H1 (cell line): ENCODE measurements around the gene FIGNL1. TPM values are rescaled to one million over a fixed set of nuclear protein-coding genes. Genes with fewer than 3 reads are reported as not detected.

Experiments used
- CTCF ChIA-PET: fragments of 300-600 bp; sonication (Branson Sonifier 250); formaldehyde crosslinking; loops from one replicate; lab custom pipeline; 2021; ENCODE audit not compliant: partially characterized antibody; lab: Charles Lee
- POLR2A ChIA-PET: fragments of 300-600 bp; sonication (Branson Sonifier 250); formaldehyde crosslinking; loops from one replicate; lab custom pipeline; 2021; ENCODE audit warnings: inconsistent platforms; ENCODE audit not compliant: partially characterized antibody; lab: Charles Lee
- DNase-seq, 2 experiments: peaks; one replicate each; pipeline versions ENCODE4 v3.0.0 to v3.0.0-alpha.2; 2010 to 2022; ENCODE audit warnings: low spot score in 2 of 2, low read depth in 1 of 2, mixed read lengths in 1 of 2
- FAIRE-seq: peaks from 2 replicates; lab custom pipeline; 2011; peaks lifted over from hg19 to GRCh38; lab: Jason Lieb, UNC
- H2AFZ ChIP-seq: 2 replicates; pipeline ENCODE4 v1.8.1; 2012; ENCODE audit warnings: low read length, inconsistent platforms
- H2AK5ac ChIP-seq: 2 replicates; pipeline ENCODE4 v1.6.1; 2013; ENCODE audit warnings: low read depth, low read length
- H2BK120ac ChIP-seq: replicated peaks from 2 replicates; pipeline ENCODE3; 2013; ENCODE audit warnings: low read depth, low read length, inconsistent platforms
- H2BK12ac ChIP-seq: 2 replicates; pipeline ENCODE4 v1.6.1; 2013; ENCODE audit warnings: low read depth, low read length
- H2BK15ac ChIP-seq: 2 replicates; pipeline ENCODE4 v1.6.1; 2013; ENCODE audit warnings: low read length
- H2BK20ac ChIP-seq: 2 replicates; pipeline ENCODE4 v1.6.1; 2013; ENCODE audit warnings: low read length
- H2BK5ac ChIP-seq: 2 replicates; pipeline ENCODE4 v1.6.1; 2013; ENCODE audit warnings: low read depth, low read length
- H3K14ac ChIP-seq: 2 replicates; pipeline ENCODE4 v1.6.1; 2013; ENCODE audit warnings: inconsistent platforms; ENCODE audit not compliant: insufficient read length
- H3K18ac ChIP-seq: 2 replicates; pipeline ENCODE4 v1.6.1; 2013; ENCODE audit warnings: low read length; ENCODE audit errors: extremely low read depth
- H3K23ac ChIP-seq: 2 replicates; pipeline ENCODE4 v1.6.1; 2013; ENCODE audit warnings: inconsistent platforms; ENCODE audit not compliant: insufficient read length
- H3K23me2 ChIP-seq: 2 replicates; pipeline ENCODE4 v1.6.1; 2013; ENCODE audit warnings: low read depth, low read length
- H3K27ac ChIP-seq: 2 replicates; pipeline ENCODE4 v1.6.1; 2011; ENCODE audit warnings: low read depth, low read length, inconsistent platforms
- H3K27me3 ChIP-seq, 4 experiments: replicated peaks in 1 of 4; 1 replicate in 1 of 4; 2 replicates in 3 of 4; pipeline versions ENCODE4 v1.6.1 to v1.8.1; 2011 to 2013; ENCODE audit warnings: low read length in 3 of 4, mild to moderate bottlenecking in 3 of 4, inconsistent platforms in 2 of 4, mixed read lengths in 2 of 4, moderate library complexity in 1 of 4; ENCODE audit not compliant: control insufficient read depth in 3 of 4, insufficient read depth in 3 of 4; ENCODE audit errors: extremely low read depth in 1 of 4
- H3K36me3 ChIP-seq, 4 experiments: 2 replicates each; pipeline versions ENCODE4 v1.6.1 to v1.8.1; 2011 to 2013; ENCODE audit warnings: mild to moderate bottlenecking in 4 of 4, low read length in 3 of 4, moderate library complexity in 2 of 4, control low read depth in 1 of 4, inconsistent platforms in 1 of 4; ENCODE audit not compliant: insufficient read depth in 4 of 4, control insufficient read depth in 2 of 4
- H3K4ac ChIP-seq: replicated peaks from 2 replicates; pipeline ENCODE3; 2013; ENCODE audit warnings: low read length, low read depth, mixed read lengths, inconsistent platforms; ENCODE audit not compliant: insufficient read length
- H3K4me1 ChIP-seq, 4 experiments: replicated peaks in 1 of 4; 1 replicate in 1 of 4; 2 replicates in 3 of 4; pipeline versions ENCODE4 v1.6.1 to v1.8.1; 2011 to 2013; ENCODE audit warnings: low read length in 3 of 4, inconsistent platforms in 2 of 4, mixed read lengths in 1 of 4; ENCODE audit not compliant: insufficient read depth in 4 of 4, control insufficient read depth in 3 of 4
- H3K4me2 ChIP-seq, 2 experiments: 2 replicates each; pipeline versions ENCODE4 v1.6.1 to v1.8.1; 2011 to 2013; ENCODE audit warnings: low read depth in 2 of 2, low read length in 2 of 2, control low read depth in 1 of 2, inconsistent platforms in 1 of 2, mild to moderate bottlenecking in 1 of 2; ENCODE audit not compliant: insufficient read depth in 1 of 2
- H3K4me3 ChIP-seq, 4 experiments: fragments of 200-600, 300-600 bp in 1 of 4; sonication (generic), shearing (Covaris generic), sonication (Bioruptor Twin) in 1 of 4; 2 replicates each; pipeline versions ENCODE4 v1.5.1 to v1.8.1; 2011 to 2016; ENCODE audit warnings: low read length in 4 of 4, low read depth in 3 of 4, control low read depth in 2 of 4, inconsistent platforms in 2 of 4, mild to moderate bottlenecking in 2 of 4, mixed read lengths in 1 of 4, moderate library complexity in 1 of 4; ENCODE audit not compliant: insufficient read depth in 2 of 4; ENCODE audit errors: extremely low read depth in 1 of 4
- H3K56ac ChIP-seq: replicated peaks from 2 replicates; pipeline ENCODE3; 2013; ENCODE audit warnings: low read depth, mild to moderate bottlenecking, mixed read lengths, low read length, inconsistent platforms; ENCODE audit not compliant: insufficient read length
- H3K79me1 ChIP-seq: 2 replicates; pipeline ENCODE4 v1.6.1; 2013; ENCODE audit warnings: low read depth, low read length, control low read depth
- H3K79me2 ChIP-seq, 2 experiments: 2 replicates each; pipeline versions ENCODE4 v1.6.1 to v1.8.1; 2012 to 2013; ENCODE audit warnings: low read length in 2 of 2, mild to moderate bottlenecking in 2 of 2, inconsistent platforms in 1 of 2; ENCODE audit not compliant: insufficient read depth in 2 of 2, control insufficient read depth in 1 of 2
- H3K9ac ChIP-seq, 4 experiments: replicated peaks in 1 of 4; 1 replicate in 1 of 4; 2 replicates in 3 of 4; pipeline versions ENCODE4 v1.6.1 to v1.8.1; 2011 to 2013; ENCODE audit warnings: low read depth in 3 of 4, low read length in 3 of 4, control low read depth in 2 of 4, mild to moderate bottlenecking in 2 of 4, moderate library complexity in 2 of 4, inconsistent platforms in 1 of 4; ENCODE audit errors: extremely low read depth in 1 of 4
- H3K9me3 ChIP-seq, 2 experiments: 2 replicates each; pipeline versions ENCODE4 v1.6.1 to v1.8.1; 2012 to 2013; ENCODE audit warnings: mild to moderate bottlenecking in 2 of 2, moderate library complexity in 2 of 2, control low read depth in 1 of 2, inconsistent platforms in 1 of 2, low read depth in 1 of 2, low read length in 1 of 2, mixed read lengths in 1 of 2; ENCODE audit not compliant: insufficient read depth in 2 of 2
- H4K20me1 ChIP-seq, 2 experiments: replicated peaks in 1 of 2; 2 replicates each; pipeline versions ENCODE3 to v1.8.1; 2011 to 2013; ENCODE audit warnings: inconsistent platforms in 2 of 2, low read length in 2 of 2, mild to moderate bottlenecking in 1 of 2; ENCODE audit not compliant: insufficient read depth in 2 of 2, control insufficient read depth in 1 of 2
- H4K5ac ChIP-seq: 2 replicates; pipeline ENCODE4 v1.6.1; 2013; ENCODE audit warnings: low read length, low read depth, mixed read lengths, inconsistent platforms; ENCODE audit not compliant: insufficient read length
- H4K8ac ChIP-seq: 2 replicates; pipeline ENCODE4 v1.8.0; 2013; ENCODE audit warnings: mild to moderate bottlenecking, moderate library complexity, low read length, inconsistent platforms; ENCODE audit not compliant: insufficient read depth; ENCODE audit errors: extremely low read depth
- H4K91ac ChIP-seq: replicated peaks from 2 replicates; pipeline ENCODE3; 2013; ENCODE audit warnings: low read length, mixed read lengths, inconsistent platforms; ENCODE audit not compliant: insufficient read length
- ASH2L ChIP-seq: fragments of 200-600, 300-600 bp; sonication (generic); IDR thresholded peaks from one replicate; pipeline ENCODE4 v1.7.1; 2017; ENCODE audit warnings: low read length
- BCL11A ChIP-seq, 2 experiments: IDR thresholded peaks; one replicate each; pipeline ENCODE4 v1.6.1; 2011; ENCODE audit warnings: low read depth in 2 of 2, low read length in 2 of 2, mild to moderate bottlenecking in 2 of 2
- EGR1 ChIP-seq: IDR thresholded peaks from 2 replicates; pipeline ENCODE4 v1.6.1; 2011; ENCODE audit warnings: low read depth, low read length, borderline replicate concordance
- EP300 ChIP-seq, 2 experiments: IDR thresholded peaks; 1 replicate in 1 of 2; 2 replicates in 1 of 2; pipeline ENCODE4 v1.6.1; 2011 to 2012; ENCODE audit warnings: low read depth in 2 of 2, low read length in 2 of 2, mild to moderate bottlenecking in 2 of 2, borderline replicate concordance in 1 of 2, inconsistent platforms in 1 of 2, moderate library complexity in 1 of 2
- FOSL1 ChIP-seq: IDR thresholded peaks from 2 replicates; pipeline ENCODE4 v1.6.1; 2011; ENCODE audit warnings: mild to moderate bottlenecking, low read depth, low read length, moderate library complexity; ENCODE audit not compliant: insufficient read depth
- HDAC6 ChIP-seq: IDR thresholded peaks from one replicate; pipeline ENCODE4 v1.7.1; 2012; ENCODE audit warnings: low read depth, mild to moderate bottlenecking, inconsistent platforms, low read length, moderate library complexity
- KDM4A ChIP-seq: IDR thresholded peaks from one replicate; pipeline ENCODE4 v1.7.1; 2012; ENCODE audit warnings: low read depth, mild to moderate bottlenecking, moderate library complexity, low read length, inconsistent platforms; ENCODE audit not compliant: severe bottlenecking
- NANOG ChIP-seq: IDR thresholded peaks from 2 replicates; pipeline ENCODE4 v1.6.1; 2011; ENCODE audit warnings: low read length, low read depth, mild to moderate bottlenecking, inconsistent platforms; ENCODE audit not compliant: insufficient read depth, poor library complexity, severe bottlenecking
- POLR2AphosphoS5 ChIP-seq: IDR thresholded peaks from 2 replicates; pipeline ENCODE4 v1.6.1; 2011; ENCODE audit warnings: low read depth, low read length
- SIN3A ChIP-seq, 2 experiments: IDR thresholded peaks in 1 of 2; conservative IDR thresholded peaks in 1 of 2; 2 replicates each; pipeline ENCODE4 v1.6.1; 2011 to 2012; ENCODE audit warnings: low read length in 2 of 2, improper control_type of control experiment in 1 of 2, low read depth in 1 of 2, mild to moderate bottlenecking in 1 of 2
- YY1 ChIP-seq: IDR thresholded peaks from 2 replicates; pipeline ENCODE4 v1.6.1; 2011; ENCODE audit warnings: low read depth, mild to moderate bottlenecking, low read length
- WGBS, 2 experiments: shearing (Covaris generic) in 1 of 2; methylation state at CpG; one replicate each; pipeline versions ENCODE4 v1.1.6 to v1.1.7; 2013 to 2015; ENCODE audit warnings: low lambda C conversion rate in 2 of 2, mixed read lengths in 2 of 2, inconsistent platforms in 1 of 2, low coverage in 1 of 2, missing lambda C conversion rate in 1 of 2; ENCODE audit not compliant: insufficient replicate concordance in 2 of 2, insufficient coverage in 1 of 2, insufficient read length in 1 of 2; ENCODE audit errors: extremely low coverage in 1 of 2, missing lambda C conversion rate in 1 of 2; 5-methylcytosine and 5-hydroxymethylcytosine counted together
- polyA plus RNA-seq, 7 experiments: library from polyadenylated mRNA; depleted of rRNA in 3 of 7; stranded (reverse) in 5 of 7; unstranded in 2 of 7; fragments of >200 nt in 5 of 7; fragments of 200-250 nt in 2 of 7; gene quantifications; 1 replicate in 5 of 7; 2 replicates in 1 of 7; 4 replicates in 1 of 7; pipeline versions ENCODE4 v1.2.1 to v1.2.3, GENCODE V29; 2011 to 2013; ENCODE audit warnings: missing spikeins in 2 of 7, mixed read lengths in 2 of 7
- total RNA-seq: library from RNA; stranded (reverse); fragmentation: NEBNext Ultra II Directional; extraction: Animal tissue kit (Norgen Biotek cat#: 25700); gene quantifications from 2 replicates; pipeline ENCODE4 v1.2.1, GENCODE V29; 2021
- TF ChIP-seq, protein P1 (sequence below): IDR thresholded peaks from 2 replicates; pipeline ENCODE4 v1.6.1; 2012; ENCODE audit warnings: inconsistent platforms

The FIGNL1 gene
- total and polyA plus RNA-seq, 2 of the 8 experiments (the other 6 are each of a cell fraction or from before 2014, with no cell fraction given): 6.5 to 9.9 TPM

DNA sequence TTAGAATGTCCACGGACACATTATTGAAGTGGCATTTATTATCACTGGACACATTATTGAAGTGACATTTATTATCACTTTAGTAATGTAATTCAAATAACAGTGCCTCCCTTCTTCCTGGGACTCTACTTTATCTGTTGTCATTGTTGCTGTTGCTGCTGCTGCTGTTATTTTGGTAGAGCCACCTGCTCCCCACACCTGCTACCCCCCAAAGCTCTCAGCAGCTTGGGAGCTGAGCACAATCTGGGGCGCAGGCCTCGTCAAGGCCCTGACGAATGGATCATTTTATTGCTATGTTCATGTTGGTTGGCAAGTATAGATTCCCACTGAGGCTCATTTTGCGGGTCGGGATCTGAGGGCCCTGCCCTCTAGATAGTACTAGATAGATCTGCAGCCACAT, 24.8 kb downstream of the FIGNL1 start:
- Histone ChIP-seq H4K91ac (no peak overlapping the region), H3K79me2 (no peaks in the 10 kb centered on the region), H3K27ac (no peak overlapping the region), H3K79me1 (no peaks in the 10 kb centered on the region), H3K36me3 (no peaks in the 10 kb centered on the region), H2BK20ac (no peak overlapping the region), H4K5ac (no peak overlapping the region), H2BK5ac (no peak overlapping the region), H4K8ac (no peak overlapping the region), H2BK12ac (no peak overlapping the region), H3K4ac (no peak overlapping the region), H3K27me3 (no peaks in the 10 kb centered on the region), H3K4me3 (no peak overlapping the region), H3K18ac (no peak overlapping the region), H3K4me2 (no peak overlapping the region), H3K23ac (no peak overlapping the region), H3K4me1 (peaks cover 0 to 5% (median 3%) of the 10 kb centered on the region in 4 experiments; a peak in 3 of 7 replicates), H3K23me2 (no peaks in the 10 kb centered on the region), H2BK120ac (no peak overlapping the region), H2BK15ac (no peak overlapping the region), H2AK5ac (no peak overlapping the region), H2AFZ (no peak overlapping the region), H3K14ac (no peak overlapping the region), H3K56ac (no peak overlapping the region), H3K9ac (no peak overlapping the region), H3K9me3 (no peaks in the 10 kb centered on the region), H4K20me1 (no peaks in the 10 kb centered on the region)
- ChIA-PET POLR2A (interaction anchor here (1.0 kb wide), 1 partner anchor 11 kb away, joined by 3 read pairs; no protein-coding TSS in a partner anchor), CTCF (interaction anchor here (1.3 kb wide), 1 partner anchor 9 kb away, joined by 3 read pairs; no protein-coding TSS in a partner anchor)
- WGBS, 2 experiments: 99% methylated on average over 6 of the region's 6 CpGs; no CpG with 5 or more reads in 1 of the 2 experiments
- FAIRE-seq: no peak
- DNase-seq: no peak
- TF ChIP-seq HDAC6 (no peak), SIN3A (conservative IDR thresholded peaks at IDR 0.05 in 1 of 2, IDR thresholded peaks at IDR 0.05 in 1 of 2; ENCODE audit: low read depth in 1 of 2, low read length in 2 of 2) (no peak), YY1 (no peak), KDM4A (no peak), EP300 (IDR thresholded peaks at IDR 0.05; ENCODE audit: borderline replicate concordance in 1 of 2, low read depth in 2 of 2, low read length in 2 of 2) (no peak), FOSL1 (no peak), POLR2AphosphoS5 (no peak), ASH2L (no peak), EGR1 (no peak), NANOG (no peak), BCL11A (IDR thresholded peaks at IDR 0.05; ENCODE audit: low read depth in 2 of 2, low read length in 2 of 2) (no peak)
- TF ChIP-seq, protein P1, sequence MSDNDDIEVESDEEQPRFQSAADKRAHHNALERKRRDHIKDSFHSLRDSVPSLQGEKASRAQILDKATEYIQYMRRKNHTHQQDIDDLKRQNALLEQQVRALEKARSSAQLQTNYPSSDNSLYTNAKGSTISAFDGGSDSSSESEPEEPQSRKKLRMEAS: no peak
